Measurements from ENCODE around the gene ZBTB3. TPM values are rescaled to one million over a fixed set of nuclear protein-coding genes. Genes with fewer than 3 reads are reported as not detected.

The ZBTB3 gene
- total and polyA plus RNA-seq, 2 of the 13 experiments (the other 11 are each of a cell fraction or from before 2014, with no cell fraction given) = 3.4 to 5.2 TPM

DNA sequence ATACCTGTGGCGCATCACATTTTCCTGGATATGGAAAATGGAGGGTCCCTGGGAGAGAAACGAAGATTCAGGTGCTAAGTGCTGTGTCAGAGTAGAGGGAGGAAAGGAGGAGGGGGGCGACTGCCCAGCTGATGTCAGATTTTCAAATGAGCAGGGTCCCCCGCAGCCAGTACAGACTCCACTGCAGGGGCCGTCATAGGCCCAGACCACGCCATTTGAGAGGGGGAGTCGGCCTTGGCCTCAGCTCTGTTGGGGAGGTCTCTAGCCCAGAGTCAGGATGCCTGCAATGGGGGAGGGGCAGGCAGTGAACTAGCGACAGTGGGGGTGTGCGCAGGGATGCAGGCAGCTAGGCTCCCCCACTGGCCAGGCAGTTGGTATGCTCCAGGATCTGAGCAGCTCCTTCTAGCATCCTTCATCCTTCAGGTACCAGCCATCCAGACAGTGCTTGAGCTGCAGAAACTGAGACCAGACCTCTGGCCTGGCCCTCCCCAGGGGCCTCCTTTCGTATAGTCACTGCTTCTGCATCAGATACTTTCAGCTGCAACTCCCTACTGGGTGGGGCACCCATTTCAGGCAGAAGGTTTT is 46.6 kb downstream of the ZBTB3 start, which contains the start of the genes BSCL2 and GNG3 (continued):
- TF ChIP-seq RBM22 (optimal IDR thresholded peaks at IDR 0.05; ENCODE audit: low read length) (peak; percentile 68), MED8 (CRISPR knock-in tag; IDR thresholded peaks at IDR 0.05; ENCODE audit: insufficient replicate concordance) (no peak), TMF1 (CRISPR knock-in tag; IDR thresholded peaks at IDR 0.05; ENCODE audit: low read depth) (no peak), EZH2 (conservative IDR thresholded peaks at IDR 0.05; ENCODE audit: low read depth, low read length) (no peak)
- TF ChIP-seq, protein P1, sequence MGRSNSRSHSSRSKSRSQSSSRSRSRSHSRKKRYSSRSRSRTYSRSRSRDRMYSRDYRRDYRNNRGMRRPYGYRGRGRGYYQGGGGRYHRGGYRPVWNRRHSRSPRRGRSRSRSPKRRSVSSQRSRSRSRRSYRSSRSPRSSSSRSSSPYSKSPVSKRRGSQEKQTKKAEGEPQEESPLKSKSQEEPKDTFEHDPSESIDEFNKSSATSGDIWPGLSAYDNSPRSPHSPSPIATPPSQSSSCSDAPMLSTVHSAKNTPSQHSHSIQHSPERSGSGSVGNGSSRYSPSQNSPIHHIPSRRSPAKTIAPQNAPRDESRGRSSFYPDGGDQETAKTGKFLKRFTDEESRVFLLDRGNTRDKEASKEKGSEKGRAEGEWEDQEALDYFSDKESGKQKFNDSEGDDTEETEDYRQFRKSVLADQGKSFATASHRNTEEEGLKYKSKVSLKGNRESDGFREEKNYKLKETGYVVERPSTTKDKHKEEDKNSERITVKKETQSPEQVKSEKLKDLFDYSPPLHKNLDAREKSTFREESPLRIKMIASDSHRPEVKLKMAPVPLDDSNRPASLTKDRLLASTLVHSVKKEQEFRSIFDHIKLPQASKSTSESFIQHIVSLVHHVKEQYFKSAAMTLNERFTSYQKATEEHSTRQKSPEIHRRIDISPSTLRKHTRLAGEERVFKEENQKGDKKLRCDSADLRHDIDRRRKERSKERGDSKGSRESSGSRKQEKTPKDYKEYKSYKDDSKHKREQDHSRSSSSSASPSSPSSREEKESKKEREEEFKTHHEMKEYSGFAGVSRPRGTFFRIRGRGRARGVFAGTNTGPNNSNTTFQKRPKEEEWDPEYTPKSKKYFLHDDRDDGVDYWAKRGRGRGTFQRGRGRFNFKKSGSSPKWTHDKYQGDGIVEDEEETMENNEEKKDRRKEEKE (IDR thresholded peaks at IDR 0.05) = no peak
- TF ChIP-seq, protein P2, sequence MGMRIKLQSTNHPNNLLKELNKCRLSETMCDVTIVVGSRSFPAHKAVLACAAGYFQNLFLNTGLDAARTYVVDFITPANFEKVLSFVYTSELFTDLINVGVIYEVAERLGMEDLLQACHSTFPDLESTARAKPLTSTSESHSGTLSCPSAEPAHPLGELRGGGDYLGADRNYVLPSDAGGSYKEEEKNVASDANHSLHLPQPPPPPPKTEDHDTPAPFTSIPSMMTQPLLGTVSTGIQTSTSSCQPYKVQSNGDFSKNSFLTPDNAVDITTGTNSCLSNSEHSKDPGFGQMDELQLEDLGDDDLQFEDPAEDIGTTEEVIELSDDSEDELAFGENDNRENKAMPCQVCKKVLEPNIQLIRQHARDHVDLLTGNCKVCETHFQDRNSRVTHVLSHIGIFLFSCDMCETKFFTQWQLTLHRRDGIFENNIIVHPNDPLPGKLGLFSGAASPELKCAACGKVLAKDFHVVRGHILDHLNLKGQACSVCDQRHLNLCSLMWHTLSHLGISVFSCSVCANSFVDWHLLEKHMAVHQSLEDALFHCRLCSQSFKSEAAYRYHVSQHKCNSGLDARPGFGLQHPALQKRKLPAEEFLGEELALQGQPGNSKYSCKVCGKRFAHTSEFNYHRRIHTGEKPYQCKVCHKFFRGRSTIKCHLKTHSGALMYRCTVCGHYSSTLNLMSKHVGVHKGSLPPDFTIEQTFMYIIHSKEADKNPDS (CRISPR knock-in tag; IDR thresholded peaks at IDR 0.05) = no peak
- TF ChIP-seq, protein P3, sequence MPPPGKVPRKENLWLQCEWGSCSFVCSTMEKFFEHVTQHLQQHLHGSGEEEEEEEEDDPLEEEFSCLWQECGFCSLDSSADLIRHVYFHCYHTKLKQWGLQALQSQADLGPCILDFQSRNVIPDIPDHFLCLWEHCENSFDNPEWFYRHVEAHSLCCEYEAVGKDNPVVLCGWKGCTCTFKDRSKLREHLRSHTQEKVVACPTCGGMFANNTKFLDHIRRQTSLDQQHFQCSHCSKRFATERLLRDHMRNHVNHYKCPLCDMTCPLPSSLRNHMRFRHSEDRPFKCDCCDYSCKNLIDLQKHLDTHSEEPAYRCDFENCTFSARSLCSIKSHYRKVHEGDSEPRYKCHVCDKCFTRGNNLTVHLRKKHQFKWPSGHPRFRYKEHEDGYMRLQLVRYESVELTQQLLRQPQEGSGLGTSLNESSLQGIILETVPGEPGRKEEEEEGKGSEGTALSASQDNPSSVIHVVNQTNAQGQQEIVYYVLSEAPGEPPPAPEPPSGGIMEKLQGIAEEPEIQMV (CRISPR knock-in tag; IDR thresholded peaks at IDR 0.05; ENCODE audit: low read depth) = no peak
- TF ChIP-seq, protein P4, sequence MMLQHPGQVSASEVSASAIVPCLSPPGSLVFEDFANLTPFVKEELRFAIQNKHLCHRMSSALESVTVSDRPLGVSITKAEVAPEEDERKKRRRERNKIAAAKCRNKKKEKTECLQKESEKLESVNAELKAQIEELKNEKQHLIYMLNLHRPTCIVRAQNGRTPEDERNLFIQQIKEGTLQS (CRISPR knock-in tag; IDR thresholded peaks at IDR 0.05) = no peak
- TF ChIP-seq, protein P5, sequence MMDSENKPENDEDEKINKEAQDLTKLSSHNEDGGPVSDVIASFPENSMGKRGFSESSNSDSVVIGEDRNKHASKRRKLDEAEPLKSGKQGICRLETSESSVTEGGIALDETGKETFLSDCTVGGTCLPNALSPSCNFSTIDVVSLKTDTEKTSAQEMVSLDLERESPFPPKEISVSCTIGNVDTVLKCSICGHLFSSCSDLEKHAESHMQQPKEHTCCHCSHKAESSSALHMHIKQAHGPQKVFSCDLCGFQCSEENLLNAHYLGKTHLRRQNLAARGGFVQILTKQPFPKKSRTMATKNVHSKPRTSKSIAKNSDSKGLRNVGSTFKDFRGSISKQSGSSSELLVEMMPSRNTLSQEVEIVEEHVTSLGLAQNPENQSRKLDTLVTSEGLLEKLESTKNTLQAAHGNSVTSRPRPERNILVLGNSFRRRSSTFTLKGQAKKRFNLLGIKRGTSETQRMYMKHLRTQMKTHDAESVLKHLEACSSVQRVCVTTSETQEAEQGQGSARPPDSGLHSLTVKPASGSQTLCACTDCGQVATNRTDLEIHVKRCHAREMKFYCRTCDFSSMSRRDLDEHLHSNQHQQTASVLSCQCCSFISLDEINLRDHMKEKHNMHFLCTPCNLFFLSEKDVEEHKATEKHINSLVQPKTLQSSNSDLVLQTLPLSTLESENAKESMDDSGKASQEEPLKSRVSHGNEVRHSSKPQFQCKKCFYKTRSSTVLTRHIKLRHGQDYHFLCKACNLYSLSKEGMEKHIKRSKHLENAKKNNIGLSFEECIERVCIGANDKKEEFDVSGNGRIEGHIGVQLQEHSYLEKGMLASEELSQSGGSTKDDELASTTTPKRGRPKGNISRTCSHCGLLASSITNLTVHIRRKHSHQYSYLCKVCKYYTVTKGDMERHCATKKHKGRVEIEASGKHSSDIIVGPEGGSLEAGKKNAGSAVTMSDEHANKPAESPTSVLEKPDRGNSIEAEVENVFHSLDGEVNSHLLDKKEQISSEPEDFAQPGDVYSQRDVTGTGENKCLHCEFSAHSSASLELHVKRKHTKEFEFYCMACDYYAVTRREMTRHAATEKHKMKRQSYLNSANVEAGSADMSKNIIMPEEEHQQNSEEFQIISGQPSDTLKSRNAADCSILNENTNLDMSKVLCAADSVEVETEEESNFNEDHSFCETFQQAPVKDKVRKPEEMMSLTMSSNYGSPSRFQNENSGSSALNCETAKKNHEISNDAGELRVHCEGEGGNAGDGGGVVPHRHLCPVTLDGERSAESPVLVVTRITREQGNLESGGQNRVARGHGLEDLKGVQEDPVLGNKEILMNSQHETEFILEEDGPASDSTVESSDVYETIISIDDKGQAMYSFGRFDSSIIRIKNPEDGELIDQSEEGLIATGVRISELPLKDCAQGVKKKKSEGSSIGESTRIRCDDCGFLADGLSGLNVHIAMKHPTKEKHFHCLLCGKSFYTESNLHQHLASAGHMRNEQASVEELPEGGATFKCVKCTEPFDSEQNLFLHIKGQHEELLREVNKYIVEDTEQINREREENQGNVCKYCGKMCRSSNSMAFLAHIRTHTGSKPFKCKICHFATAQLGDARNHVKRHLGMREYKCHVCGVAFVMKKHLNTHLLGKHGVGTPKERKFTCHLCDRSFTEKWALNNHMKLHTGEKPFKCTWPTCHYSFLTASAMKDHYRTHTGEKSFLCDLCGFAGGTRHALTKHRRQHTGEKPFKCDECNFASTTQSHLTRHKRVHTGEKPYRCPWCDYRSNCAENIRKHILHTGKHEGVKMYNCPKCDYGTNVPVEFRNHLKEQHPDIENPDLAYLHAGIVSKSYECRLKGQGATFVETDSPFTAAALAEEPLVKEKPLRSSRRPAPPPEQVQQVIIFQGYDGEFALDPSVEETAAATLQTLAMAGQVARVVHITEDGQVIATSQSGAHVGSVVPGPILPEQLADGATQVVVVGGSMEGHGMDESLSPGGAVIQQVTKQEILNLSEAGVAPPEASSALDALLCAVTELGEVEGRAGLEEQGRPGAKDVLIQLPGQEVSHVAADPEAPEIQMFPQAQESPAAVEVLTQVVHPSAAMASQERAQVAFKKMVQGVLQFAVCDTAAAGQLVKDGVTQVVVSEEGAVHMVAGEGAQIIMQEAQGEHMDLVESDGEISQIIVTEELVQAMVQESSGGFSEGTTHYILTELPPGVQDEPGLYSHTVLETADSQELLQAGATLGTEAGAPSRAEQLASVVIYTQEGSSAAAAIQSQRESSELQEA (CRISPR knock-in tag; IDR thresholded peaks at IDR 0.05; ENCODE audit: not compliant biosample characterization) = no peak
